Right renal cortex interstitium (tissue), 3 donors: ENCODE measurements around the gene PTOV1. TPM values are rescaled to one million over a fixed set of nuclear protein-coding genes. Genes with fewer than 3 reads are reported as not detected.
"Not testable (repeated sequence)": the region's sequence is repeated elsewhere in the genome, so short reads cannot be mapped to it uniquely, and the experiment has no call there.

Experiments
- DNase-seq, 3 donors: peaks; one replicate each; pipeline ENCODE4 v3.0.0-alpha.2; 2013; ENCODE audit warnings: low read depth in 3 of 3, low spot score in 2 of 3
- polyA plus RNA-seq, 3 donors: library from polyadenylated mRNA; unstranded; fragments of 120-200 nt; gene quantifications; one replicate each; pipeline ENCODE4 v1.2.1, GENCODE V29; 2013; ENCODE audit not compliant: insufficient read length in 3 of 3

Gene PTOV1
- polyA plus RNA-seq, 3 donors: 239 to 280 (median 278) TPM

GRCh38 chr19:49817964-49818648 lies 32.9 kb upstream of the PTOV1 start, which contains the start of gene MED25:
TSS of gene MED25 (plus strand) at chr19:49818289. CDS start at chr19:49818342, 53 bp downstream.
- DNase-seq: peak; percentile 84 to 88 (median 88)

GRCh38 chr19:49818649-49819370 lies 32.1 kb upstream of the PTOV1 start:
- no peak for DNase-seq

- not testable (repeated sequence) for DNase-seq
These were observed 31.4 kb upstream of the PTOV1 start for GRCh38 chr19:49819452-49820115.

- no peak for DNase-seq
These were observed 30.8 kb upstream of the PTOV1 start for GRCh38 chr19:49820125-49820524.

- no peak for DNase-seq
These were observed 27.5 kb upstream of the PTOV1 start for GRCh38 chr19:49823472-49823871.

- DNase-seq: no peak
These were observed 26.3 kb upstream of the PTOV1 start for GRCh38 chr19:49824662-49825061.

GRCh38 chr19:49827034-49827433 lies 23.9 kb upstream of the PTOV1 start:
- no peak for DNase-seq

- DNase-seq: no peak
These were observed 21.8 kb upstream of the PTOV1 start for GRCh38 chr19:49829200-49829599.

- no peak for DNase-seq
These were observed 21.2 kb upstream of the PTOV1 start for GRCh38 chr19:49829721-49830120.

- DNase-seq: no peak
These were observed 20.2 kb upstream of the PTOV1 start for GRCh38 chr19:49830766-49831165.

- no peak for DNase-seq
These were observed 19.4 kb upstream of the PTOV1 start for GRCh38 chr19:49831592-49831991.

- no peak for DNase-seq
These were observed 18.4 kb upstream of the PTOV1 start for GRCh38 chr19:49832556-49832955.

- DNase-seq: no peak
These were observed 17.4 kb upstream of the PTOV1 start for GRCh38 chr19:49833599-49833998.

- DNase-seq: no peak
These were observed 15.4 kb upstream of the PTOV1 start for GRCh38 chr19:49835562-49835961.

- no peak for DNase-seq
These were observed 14.6 kb upstream of the PTOV1 start for GRCh38 chr19:49836176-49837008.

GRCh38 chr19:49837009-49837310 lies 14.0 kb upstream of the PTOV1 start:
- DNase-seq: no peak

- DNase-seq: no peak
These were observed 13.5 kb upstream of the PTOV1 start for GRCh38 chr19:49837425-49837824.

GRCh38 chr19:49838885-49839588 lies 11.9 kb upstream of the PTOV1 start:
- DNase-seq: no peak

GRCh38 chr19:49839713-49840112 lies 11.2 kb upstream of the PTOV1 start:
- DNase-seq: no peak

GRCh38 chr19:49840321-49840720 lies 10.6 kb upstream of the PTOV1 start:
- DNase-seq: no peak
